H1 (cell line): Measurements from ENCODE around the gene LARP4B. TPM values are rescaled to one million over a fixed set of nuclear protein-coding genes. Genes with fewer than 3 reads are reported as not detected.

ENCODE experiments used
- CTCF ChIA-PET: fragments of 300-600 bp; sonication (Branson Sonifier 250); formaldehyde crosslinking; loops from one replicate; lab custom pipeline; 2021; ENCODE audit not compliant: partially characterized antibody; lab: Charles Lee
- POLR2A ChIA-PET: fragments of 300-600 bp; sonication (Branson Sonifier 250); formaldehyde crosslinking; loops from one replicate; lab custom pipeline; 2021; ENCODE audit warnings: inconsistent platforms; ENCODE audit not compliant: partially characterized antibody; lab: Charles Lee
- DNase-seq, 2 experiments: peaks; one replicate each; pipeline versions ENCODE4 v3.0.0 to v3.0.0-alpha.2; 2010 to 2022; ENCODE audit warnings: low spot score in 2 of 2, low read depth in 1 of 2, mixed read lengths in 1 of 2
- FAIRE-seq: peaks from 2 replicates; lab custom pipeline; 2011; peaks lifted over from hg19 to GRCh38; lab: Jason Lieb, UNC
- H2AFZ ChIP-seq: 2 replicates; pipeline ENCODE4 v1.8.1; 2012; ENCODE audit warnings: low read length, inconsistent platforms
- H2AK5ac ChIP-seq: 2 replicates; pipeline ENCODE4 v1.6.1; 2013; ENCODE audit warnings: low read depth, low read length
- H2BK120ac ChIP-seq: replicated peaks from 2 replicates; pipeline ENCODE3; 2013; ENCODE audit warnings: low read depth, low read length, inconsistent platforms
- H2BK12ac ChIP-seq: 2 replicates; pipeline ENCODE4 v1.6.1; 2013; ENCODE audit warnings: low read depth, low read length
- H2BK15ac ChIP-seq: 2 replicates; pipeline ENCODE4 v1.6.1; 2013; ENCODE audit warnings: low read length
- H2BK20ac ChIP-seq: 2 replicates; pipeline ENCODE4 v1.6.1; 2013; ENCODE audit warnings: low read length
- H2BK5ac ChIP-seq: 2 replicates; pipeline ENCODE4 v1.6.1; 2013; ENCODE audit warnings: low read depth, low read length
- H3K14ac ChIP-seq: 2 replicates; pipeline ENCODE4 v1.6.1; 2013; ENCODE audit warnings: inconsistent platforms; ENCODE audit not compliant: insufficient read length
- H3K18ac ChIP-seq: 2 replicates; pipeline ENCODE4 v1.6.1; 2013; ENCODE audit warnings: low read length; ENCODE audit errors: extremely low read depth
- H3K23ac ChIP-seq: 2 replicates; pipeline ENCODE4 v1.6.1; 2013; ENCODE audit warnings: inconsistent platforms; ENCODE audit not compliant: insufficient read length
- H3K23me2 ChIP-seq: 2 replicates; pipeline ENCODE4 v1.6.1; 2013; ENCODE audit warnings: low read depth, low read length
- H3K27ac ChIP-seq: 2 replicates; pipeline ENCODE4 v1.6.1; 2011; ENCODE audit warnings: low read depth, low read length, inconsistent platforms
- H3K27me3 ChIP-seq, 4 experiments: replicated peaks in 1 of 4; 1 replicate in 1 of 4; 2 replicates in 3 of 4; pipeline versions ENCODE4 v1.6.1 to v1.8.1; 2011 to 2013; ENCODE audit warnings: low read length in 3 of 4, mild to moderate bottlenecking in 3 of 4, inconsistent platforms in 2 of 4, mixed read lengths in 2 of 4, moderate library complexity in 1 of 4; ENCODE audit not compliant: control insufficient read depth in 3 of 4, insufficient read depth in 3 of 4; ENCODE audit errors: extremely low read depth in 1 of 4
- H3K36me3 ChIP-seq, 4 experiments: 2 replicates each; pipeline versions ENCODE4 v1.6.1 to v1.8.1; 2011 to 2013; ENCODE audit warnings: mild to moderate bottlenecking in 4 of 4, low read length in 3 of 4, moderate library complexity in 2 of 4, control low read depth in 1 of 4, inconsistent platforms in 1 of 4; ENCODE audit not compliant: insufficient read depth in 4 of 4, control insufficient read depth in 2 of 4
- H3K4ac ChIP-seq: replicated peaks from 2 replicates; pipeline ENCODE3; 2013; ENCODE audit warnings: low read length, low read depth, mixed read lengths, inconsistent platforms; ENCODE audit not compliant: insufficient read length
- H3K4me1 ChIP-seq, 4 experiments: replicated peaks in 1 of 4; 1 replicate in 1 of 4; 2 replicates in 3 of 4; pipeline versions ENCODE4 v1.6.1 to v1.8.1; 2011 to 2013; ENCODE audit warnings: low read length in 3 of 4, inconsistent platforms in 2 of 4, mixed read lengths in 1 of 4; ENCODE audit not compliant: insufficient read depth in 4 of 4, control insufficient read depth in 3 of 4
- H3K4me2 ChIP-seq, 2 experiments: 2 replicates each; pipeline versions ENCODE4 v1.6.1 to v1.8.1; 2011 to 2013; ENCODE audit warnings: low read depth in 2 of 2, low read length in 2 of 2, control low read depth in 1 of 2, inconsistent platforms in 1 of 2, mild to moderate bottlenecking in 1 of 2; ENCODE audit not compliant: insufficient read depth in 1 of 2
- H3K4me3 ChIP-seq, 4 experiments: fragments of 200-600, 300-600 bp in 1 of 4; sonication (generic), shearing (Covaris generic), sonication (Bioruptor Twin) in 1 of 4; 2 replicates each; pipeline versions ENCODE4 v1.5.1 to v1.8.1; 2011 to 2016; ENCODE audit warnings: low read length in 4 of 4, low read depth in 3 of 4, control low read depth in 2 of 4, inconsistent platforms in 2 of 4, mild to moderate bottlenecking in 2 of 4, mixed read lengths in 1 of 4, moderate library complexity in 1 of 4; ENCODE audit not compliant: insufficient read depth in 2 of 4; ENCODE audit errors: extremely low read depth in 1 of 4
- H3K56ac ChIP-seq: replicated peaks from 2 replicates; pipeline ENCODE3; 2013; ENCODE audit warnings: low read depth, mild to moderate bottlenecking, mixed read lengths, low read length, inconsistent platforms; ENCODE audit not compliant: insufficient read length
- H3K79me1 ChIP-seq: 2 replicates; pipeline ENCODE4 v1.6.1; 2013; ENCODE audit warnings: low read depth, low read length, control low read depth
- H3K79me2 ChIP-seq, 2 experiments: 2 replicates each; pipeline versions ENCODE4 v1.6.1 to v1.8.1; 2012 to 2013; ENCODE audit warnings: low read length in 2 of 2, mild to moderate bottlenecking in 2 of 2, inconsistent platforms in 1 of 2; ENCODE audit not compliant: insufficient read depth in 2 of 2, control insufficient read depth in 1 of 2
- H3K9ac ChIP-seq, 4 experiments: replicated peaks in 1 of 4; 1 replicate in 1 of 4; 2 replicates in 3 of 4; pipeline versions ENCODE4 v1.6.1 to v1.8.1; 2011 to 2013; ENCODE audit warnings: low read depth in 3 of 4, low read length in 3 of 4, control low read depth in 2 of 4, mild to moderate bottlenecking in 2 of 4, moderate library complexity in 2 of 4, inconsistent platforms in 1 of 4; ENCODE audit errors: extremely low read depth in 1 of 4
- H3K9me3 ChIP-seq, 2 experiments: 2 replicates each; pipeline versions ENCODE4 v1.6.1 to v1.8.1; 2012 to 2013; ENCODE audit warnings: mild to moderate bottlenecking in 2 of 2, moderate library complexity in 2 of 2, control low read depth in 1 of 2, inconsistent platforms in 1 of 2, low read depth in 1 of 2, low read length in 1 of 2, mixed read lengths in 1 of 2; ENCODE audit not compliant: insufficient read depth in 2 of 2
- H4K20me1 ChIP-seq, 2 experiments: replicated peaks in 1 of 2; 2 replicates each; pipeline versions ENCODE3 to v1.8.1; 2011 to 2013; ENCODE audit warnings: inconsistent platforms in 2 of 2, low read length in 2 of 2, mild to moderate bottlenecking in 1 of 2; ENCODE audit not compliant: insufficient read depth in 2 of 2, control insufficient read depth in 1 of 2
- H4K5ac ChIP-seq: 2 replicates; pipeline ENCODE4 v1.6.1; 2013; ENCODE audit warnings: low read length, low read depth, mixed read lengths, inconsistent platforms; ENCODE audit not compliant: insufficient read length
- H4K8ac ChIP-seq: 2 replicates; pipeline ENCODE4 v1.8.0; 2013; ENCODE audit warnings: mild to moderate bottlenecking, moderate library complexity, low read length, inconsistent platforms; ENCODE audit not compliant: insufficient read depth; ENCODE audit errors: extremely low read depth
- H4K91ac ChIP-seq: replicated peaks from 2 replicates; pipeline ENCODE3; 2013; ENCODE audit warnings: low read length, mixed read lengths, inconsistent platforms; ENCODE audit not compliant: insufficient read length
- TEAD4 ChIP-seq: IDR thresholded peaks from 2 replicates; pipeline ENCODE4 v1.6.1; 2012; ENCODE audit warnings: low read depth, low read length, inconsistent platforms, mixed read lengths
- WGBS, 2 experiments: shearing (Covaris generic) in 1 of 2; methylation state at CpG; one replicate each; pipeline versions ENCODE4 v1.1.6 to v1.1.7; 2013 to 2015; ENCODE audit warnings: low lambda C conversion rate in 2 of 2, mixed read lengths in 2 of 2, inconsistent platforms in 1 of 2, low coverage in 1 of 2, missing lambda C conversion rate in 1 of 2; ENCODE audit not compliant: insufficient replicate concordance in 2 of 2, insufficient coverage in 1 of 2, insufficient read length in 1 of 2; ENCODE audit errors: extremely low coverage in 1 of 2, missing lambda C conversion rate in 1 of 2; 5-methylcytosine and 5-hydroxymethylcytosine counted together
- polyA plus RNA-seq, 7 experiments: library from polyadenylated mRNA; depleted of rRNA in 3 of 7; stranded (reverse) in 5 of 7; unstranded in 2 of 7; fragments of >200 nt in 5 of 7; fragments of 200-250 nt in 2 of 7; gene quantifications; 1 replicate in 5 of 7; 2 replicates in 1 of 7; 4 replicates in 1 of 7; pipeline versions ENCODE4 v1.2.1 to v1.2.3, GENCODE V29; 2011 to 2013; ENCODE audit warnings: missing spikeins in 2 of 7, mixed read lengths in 2 of 7
- total RNA-seq: library from RNA; stranded (reverse); fragmentation: NEBNext Ultra II Directional; extraction: Animal tissue kit (Norgen Biotek cat#: 25700); gene quantifications from 2 replicates; pipeline ENCODE4 v1.2.1, GENCODE V29; 2021

Gene LARP4B
- total and polyA plus RNA-seq, 2 of the 8 experiments (the other 6 are each of a cell fraction or from before 2014, with no cell fraction given) = 20.1 to 78.6 TPM

GRCh38 chr10:819326-819725 is 112.2 kb downstream of the LARP4B start:
- Histone ChIP-seq H3K27me3 (no peaks in the 10 kb centered on the region), H2BK5ac (no peak overlapping the region), H3K23ac (no peak overlapping the region), H3K79me2 (no peaks in the 10 kb centered on the region), H3K9me3 (no peaks in the 10 kb centered on the region), H4K8ac (no peak overlapping the region), H4K5ac (no peak overlapping the region), H3K27ac (no peak overlapping the region), H2BK120ac (no peak overlapping the region), H4K20me1 (peaks cover 7 to 20% of the 10 kb centered on the region in 2 experiments), H3K4me1 (no peaks in the 10 kb centered on the region), H4K91ac (no peak overlapping the region), H3K14ac (no peak overlapping the region), H3K4me3 (no peak overlapping the region), H3K4me2 (no peak overlapping the region), H2AFZ (no peak overlapping the region), H2BK20ac (no peak overlapping the region), H3K79me1 (no peaks in the 10 kb centered on the region; the same call in 1 of the 2 replicates), H3K18ac (no peak overlapping the region), H2BK15ac (no peak overlapping the region), H2BK12ac (no peak overlapping the region), H3K36me3 (peaks cover 42 to 86% (median 81%) of the 10 kb centered on the region in 4 experiments), H2AK5ac (no peak overlapping the region), H3K4ac (no peak overlapping the region), H3K9ac (no peak overlapping the region), H3K23me2 (no peaks in the 10 kb centered on the region), H3K56ac (no peak overlapping the region)
- 94% methylated on average over 9 of the region's 9 CpGs; no CpG with 5 or more reads in 1 of the 2 experiments for WGBS, 2 experiments
- CTCF ChIA-PET = no interaction called here
- DNase-seq (no peak), FAIRE-seq (no peak)
- POLR2A ChIA-PET = interaction anchor here (1.0 kb wide), 1 partner anchor 144 kb away, joined by 3 read pairs; no protein-coding TSS in a partner anchor
- no peak for TF ChIP-seq TEAD4
